ENCODE data around the gene E2F6. TPM values are rescaled to one million over a fixed set of nuclear protein-coding genes. Genes with fewer than 3 reads are reported as not detected.

Gene E2F6
- total RNA-seq, 1 donor: 9.0 TPM

DNA sequence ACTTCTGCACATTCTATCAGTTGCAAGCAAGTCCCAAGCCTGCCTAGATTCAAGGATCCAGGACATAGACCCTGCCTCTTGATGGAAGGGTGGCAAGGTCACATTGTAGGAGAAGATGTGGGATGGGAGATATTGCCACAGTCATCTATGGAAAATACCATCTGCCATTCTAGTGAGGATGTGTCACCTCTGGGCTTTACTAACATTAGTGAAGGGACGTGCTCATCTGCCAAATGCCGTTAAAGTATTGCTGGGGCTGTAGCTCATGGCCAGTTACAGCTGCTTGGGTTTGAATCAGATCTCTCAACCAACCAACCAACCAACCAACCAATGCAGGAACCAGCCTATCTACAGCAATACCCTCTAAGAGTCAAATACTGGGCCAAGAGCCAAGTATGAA is 49.0 kb downstream of the E2F6 start:
- Histone ChIP-seq H3K4me2 (ENCODE audit: insufficient read depth, low read length) (no peak overlapping the region), H3K9me3 (ENCODE audit: low read depth, low read length) (peaks cover 2% of the 10 kb centered on the region), H4K20me1 (ENCODE audit: insufficient read depth, low read length) (no peaks in the 10 kb centered on the region), H3K79me2 (ENCODE audit: insufficient read depth, low read length) (no peaks in the 10 kb centered on the region), H3K27ac (ENCODE audit: low read depth, low read length) (no peak overlapping the region), H3K4me3 (ENCODE audit: insufficient read depth, low read length) (no peak overlapping the region), H2AFZ (ENCODE audit: low read length) (no peak overlapping the region), H3K36me3 (ENCODE audit: insufficient read depth, low read length) (no peaks in the 10 kb centered on the region), H3K4me1 (ENCODE audit: insufficient read depth, low read length) (peaks cover 9% of the 10 kb centered on the region), H3K27me3 (ENCODE audit: insufficient read depth, low read length) (no peaks in the 10 kb centered on the region)
- no peak for DNase-seq (ENCODE audit: insufficient read length, low spot score, missing footprints)
- TF ChIP-seq, protein P1, sequence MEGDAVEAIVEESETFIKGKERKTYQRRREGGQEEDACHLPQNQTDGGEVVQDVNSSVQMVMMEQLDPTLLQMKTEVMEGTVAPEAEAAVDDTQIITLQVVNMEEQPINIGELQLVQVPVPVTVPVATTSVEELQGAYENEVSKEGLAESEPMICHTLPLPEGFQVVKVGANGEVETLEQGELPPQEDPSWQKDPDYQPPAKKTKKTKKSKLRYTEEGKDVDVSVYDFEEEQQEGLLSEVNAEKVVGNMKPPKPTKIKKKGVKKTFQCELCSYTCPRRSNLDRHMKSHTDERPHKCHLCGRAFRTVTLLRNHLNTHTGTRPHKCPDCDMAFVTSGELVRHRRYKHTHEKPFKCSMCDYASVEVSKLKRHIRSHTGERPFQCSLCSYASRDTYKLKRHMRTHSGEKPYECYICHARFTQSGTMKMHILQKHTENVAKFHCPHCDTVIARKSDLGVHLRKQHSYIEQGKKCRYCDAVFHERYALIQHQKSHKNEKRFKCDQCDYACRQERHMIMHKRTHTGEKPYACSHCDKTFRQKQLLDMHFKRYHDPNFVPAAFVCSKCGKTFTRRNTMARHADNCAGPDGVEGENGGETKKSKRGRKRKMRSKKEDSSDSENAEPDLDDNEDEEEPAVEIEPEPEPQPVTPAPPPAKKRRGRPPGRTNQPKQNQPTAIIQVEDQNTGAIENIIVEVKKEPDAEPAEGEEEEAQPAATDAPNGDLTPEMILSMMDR (IDR thresholded peaks at IDR 0.05; ENCODE audit: extremely low read depth, low read depth, low read length): no peak

DNA sequence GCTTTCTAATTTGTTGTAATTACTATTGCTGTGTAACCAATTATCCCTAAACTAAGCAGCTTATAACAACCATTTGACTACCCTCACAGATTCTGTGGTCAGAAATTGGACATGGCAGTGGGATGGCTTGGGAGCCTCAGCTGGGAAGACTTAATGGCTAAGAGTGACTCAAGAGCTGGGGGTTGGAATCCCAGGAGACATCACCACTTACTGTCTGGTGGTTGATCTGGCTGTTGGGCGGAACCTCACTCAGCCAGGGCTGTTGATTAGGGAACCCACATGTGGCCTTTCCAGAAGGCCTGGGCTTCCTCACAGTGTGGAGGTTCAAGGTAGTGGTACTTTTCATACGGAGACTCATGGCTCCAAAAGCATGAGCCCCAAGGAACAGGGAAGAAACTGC is 49.8 kb downstream of the E2F6 start:
- H4K20me1 ChIP-seq (ENCODE audit: insufficient read depth, low read length): no peaks in the 10 kb centered on the region
- TF ChIP-seq, protein P1 (IDR thresholded peaks at IDR 0.05; ENCODE audit: extremely low read depth, low read depth, low read length): no peak
- H3K36me3 ChIP-seq (ENCODE audit: insufficient read depth, low read length): no peaks in the 10 kb centered on the region
- no peak overlapping the region for H2AFZ ChIP-seq (ENCODE audit: low read length)
- H3K9me3 ChIP-seq (ENCODE audit: low read depth, low read length): peaks cover 2% of the 10 kb centered on the region
- H3K27ac ChIP-seq (ENCODE audit: low read depth, low read length): no peak overlapping the region
- H3K4me2 ChIP-seq (ENCODE audit: insufficient read depth, low read length): peak overlapping the region; percentile 36
- H3K4me3 ChIP-seq (ENCODE audit: insufficient read depth, low read length): no peak overlapping the region
- H3K4me1 ChIP-seq (ENCODE audit: insufficient read depth, low read length): peaks cover 13% of the 10 kb centered on the region
- peak; percentile 87 for DNase-seq (ENCODE audit: insufficient read length, low spot score, missing footprints)
- H3K27me3 ChIP-seq (ENCODE audit: insufficient read depth, low read length): no peaks in the 10 kb centered on the region
- H3K79me2 ChIP-seq (ENCODE audit: insufficient read depth, low read length): no peaks in the 10 kb centered on the region

DNA sequence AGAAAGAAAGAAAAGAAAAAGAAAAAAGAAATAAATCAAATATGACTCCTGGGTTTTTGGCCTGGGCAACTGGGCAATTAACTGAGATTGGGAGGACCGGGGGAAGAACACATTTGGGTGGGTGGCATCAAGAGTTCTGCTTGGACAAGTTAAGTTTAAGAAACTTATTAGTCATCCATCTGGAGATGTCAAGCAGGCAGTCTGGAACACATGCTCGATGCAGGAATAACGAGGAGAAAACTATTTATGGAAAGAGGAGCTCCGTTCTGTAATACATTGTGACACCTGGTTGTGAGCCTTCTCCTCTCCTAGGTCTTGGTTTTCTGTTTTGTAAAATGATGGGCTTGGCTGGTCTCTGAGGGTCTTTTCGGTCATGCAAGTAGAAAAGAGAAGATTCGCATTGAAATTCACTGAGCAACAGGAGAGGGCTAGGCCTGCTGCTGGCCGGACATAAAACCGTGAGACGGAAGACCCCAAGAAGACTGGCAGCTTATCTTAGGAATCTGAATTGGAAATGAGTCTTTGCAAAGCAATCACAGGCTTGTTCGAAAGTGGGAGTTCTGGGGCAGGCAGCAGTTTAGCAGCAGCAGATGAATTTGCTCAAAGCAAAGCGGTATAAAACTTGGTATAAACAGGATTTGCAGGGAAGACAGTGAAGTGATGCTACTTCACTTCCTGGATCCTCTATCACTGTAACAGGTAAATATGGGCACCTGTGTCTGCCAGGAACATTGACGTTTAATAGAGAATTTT is 51.4 kb downstream of the E2F6 start:
- no peaks in the 10 kb centered on the region for H4K20me1 ChIP-seq (ENCODE audit: insufficient read depth, low read length)
- H3K4me1 ChIP-seq (ENCODE audit: insufficient read depth, low read length): peaks cover 21% of the 10 kb centered on the region
- H2AFZ ChIP-seq (ENCODE audit: low read length): no peak overlapping the region
- peaks cover 2% of the 10 kb centered on the region for H3K9me3 ChIP-seq (ENCODE audit: low read depth, low read length)
- H3K36me3 ChIP-seq (ENCODE audit: insufficient read depth, low read length): no peaks in the 10 kb centered on the region
- H3K27me3 ChIP-seq (ENCODE audit: insufficient read depth, low read length): no peaks in the 10 kb centered on the region
- H3K4me3 ChIP-seq (ENCODE audit: insufficient read depth, low read length): no peak overlapping the region
- H3K4me2 ChIP-seq (ENCODE audit: insufficient read depth, low read length): no peak overlapping the region
- no peaks in the 10 kb centered on the region for H3K79me2 ChIP-seq (ENCODE audit: insufficient read depth, low read length)
- no peak overlapping the region for H3K27ac ChIP-seq (ENCODE audit: low read depth, low read length)
- TF ChIP-seq, protein P1 (IDR thresholded peaks at IDR 0.05; ENCODE audit: extremely low read depth, low read depth, low read length): no peak
- no peak for DNase-seq (ENCODE audit: insufficient read length, low spot score, missing footprints)

DNA sequence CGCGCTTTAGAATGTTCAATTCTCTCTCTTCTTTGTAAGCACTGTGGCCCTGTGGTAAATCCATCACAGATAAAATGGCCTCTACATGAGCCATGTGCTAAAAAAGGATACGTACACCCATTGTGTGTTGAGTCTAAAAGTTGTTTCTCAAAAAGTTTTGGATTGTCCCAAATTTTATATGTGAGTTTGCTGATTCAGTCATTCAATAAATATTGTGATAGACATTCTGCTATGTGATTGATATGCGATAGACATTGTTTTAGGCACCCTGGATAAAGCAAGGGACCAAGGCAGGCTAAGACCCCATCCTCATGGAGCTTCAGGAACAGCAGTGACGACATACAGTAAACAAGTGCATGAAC is 53.5 kb downstream of the E2F6 start:
- peaks cover 30% of the 10 kb centered on the region for H3K4me1 ChIP-seq (ENCODE audit: insufficient read depth, low read length)
- no peaks in the 10 kb centered on the region for H3K36me3 ChIP-seq (ENCODE audit: insufficient read depth, low read length)
- H2AFZ ChIP-seq (ENCODE audit: low read length): peak overlapping the region; percentile 64
- no peak for DNase-seq (ENCODE audit: insufficient read length, low spot score, missing footprints)
- no peaks in the 10 kb centered on the region for H3K9me3 ChIP-seq (ENCODE audit: low read depth, low read length)
- no peaks in the 10 kb centered on the region for H4K20me1 ChIP-seq (ENCODE audit: insufficient read depth, low read length)
- H3K27me3 ChIP-seq (ENCODE audit: insufficient read depth, low read length): no peaks in the 10 kb centered on the region
- no peak overlapping the region for H3K27ac ChIP-seq (ENCODE audit: low read depth, low read length)
- H3K4me3 ChIP-seq (ENCODE audit: insufficient read depth, low read length): no peak overlapping the region
- H3K79me2 ChIP-seq (ENCODE audit: insufficient read depth, low read length): no peaks in the 10 kb centered on the region
- peak overlapping the region; percentile 77 for H3K4me2 ChIP-seq (ENCODE audit: insufficient read depth, low read length)
- TF ChIP-seq, protein P1 (IDR thresholded peaks at IDR 0.05; ENCODE audit: extremely low read depth, low read depth, low read length): no peak
